HEK293 (cell line): ENCODE data around the gene FIBP.

Experiments
- CTCF ChIA-PET: fragments of 350-600 bp; formaldehyde crosslinking; extraction: SDS; loops from one replicate; lab custom pipeline; 2021; ENCODE audit warnings: antibody characterized with exemption; lab: Yijun Ruan, JAX
- POLR2A ChIA-PET: fragments of 300-600 bp; formaldehyde crosslinking; extraction: SDS; loops from one replicate; lab custom pipeline; 2020; ENCODE audit warnings: antibody characterized with exemption, inconsistent platforms; lab: Yijun Ruan, JAX
- H3K27ac ChIP-seq: fragments of 200-500 bp; sonication (Bioruptor generic); 2 replicates; pipeline ENCODE4 v1.5.1; 2014; ENCODE audit warnings: low read depth, low read length, control low read depth, inconsistent platforms; ENCODE audit errors: extremely low read depth
- H3K36me3 ChIP-seq, 2 experiments: fragments of 200-500 bp in 1 of 2; sonication (Bioruptor generic) in 1 of 2; 1 replicate in 1 of 2; 2 replicates in 1 of 2; pipeline ENCODE4 v1.5.1; 2014 to 2017; ENCODE audit warnings: inconsistent platforms in 2 of 2, low read length in 2 of 2; ENCODE audit not compliant: control insufficient read depth in 2 of 2, insufficient read depth in 1 of 2
- H3K4me1 ChIP-seq: fragments of 200-500 bp; sonication (Bioruptor generic); 2 replicates; pipeline ENCODE4 v1.5.1; 2014; ENCODE audit warnings: mild to moderate bottlenecking, low read length, inconsistent platforms; ENCODE audit not compliant: control insufficient read depth, insufficient read depth
- H3K4me3 ChIP-seq: 2 replicates; pipeline ENCODE4 v1.5.1; 2011; ENCODE audit warnings: low read depth, mild to moderate bottlenecking, control low read depth, low read length, moderate library complexity
- H3K9me3 ChIP-seq: fragments of 200-500 bp; sonication (Bioruptor generic); 2 replicates; pipeline ENCODE4 v1.5.1; 2014; ENCODE audit warnings: low read depth, low read length, inconsistent platforms; ENCODE audit not compliant: control insufficient read depth, insufficient read depth
- ZBTB20 ChIP-seq: fragments of 450-650 bp; formaldehyde crosslinking; IDR thresholded peaks from 2 replicates; pipeline ENCODE4 v1.5.1; 2016; ENCODE audit warnings: missing biosample characterization, missing genetic modification characterization
- ZNF274 ChIP-seq, 2 experiments: fragments of 200-500 bp in 1 of 2; fragments of 450-650 bp in 1 of 2; sonication (Bioruptor generic) in 1 of 2; formaldehyde crosslinking in 1 of 2; IDR thresholded peaks; 2 replicates each; pipeline versions ENCODE4 v1.5.1 to v1.6.1; 2014 to 2016; ENCODE audit warnings: borderline replicate concordance in 1 of 2, inconsistent platforms in 1 of 2, low read length in 1 of 2, missing biosample characterization in 1 of 2, missing genetic modification characterization in 1 of 2
- ZNF302 ChIP-seq: fragments of 450-650 bp; formaldehyde crosslinking; IDR thresholded peaks from 2 replicates; pipeline ENCODE4 v1.5.1; 2016; ENCODE audit warnings: missing biosample characterization, missing genetic modification characterization, low read depth
- ZNF416 ChIP-seq: fragments of 450-650 bp; formaldehyde crosslinking; IDR thresholded peaks from 2 replicates; pipeline ENCODE4 v1.5.1; 2016; ENCODE audit warnings: missing biosample characterization, missing genetic modification characterization
- ZNF623 ChIP-seq: fragments of 450-650 bp; formaldehyde crosslinking; IDR thresholded peaks from 2 replicates; pipeline ENCODE4 v1.5.1; 2016; ENCODE audit warnings: missing biosample characterization, missing genetic modification characterization
- ZNF660 ChIP-seq: fragments of 450-650 bp; IDR thresholded peaks from 2 replicates; pipeline ENCODE4 v1.5.1; 2018; ENCODE audit warnings: missing biosample characterization, mild to moderate bottlenecking, missing genetic modification characterization
- ZNF768 ChIP-seq: fragments of 450-650 bp; formaldehyde crosslinking; IDR thresholded peaks from 2 replicates; pipeline ENCODE4 v1.5.1; 2018; ENCODE audit warnings: missing biosample characterization, mild to moderate bottlenecking, missing genetic modification characterization
- TF ChIP-seq, protein P1 (sequence below): fragments of 450-650 bp; formaldehyde crosslinking; IDR thresholded peaks from 2 replicates; pipeline ENCODE4 v1.5.1; 2016; ENCODE audit warnings: missing biosample characterization, missing genetic modification characterization
- TF ChIP-seq, protein P2 (sequence below): fragments of 450-650 bp; formaldehyde crosslinking; IDR thresholded peaks from 2 replicates; pipeline ENCODE4 v1.5.0; 2017; ENCODE audit warnings: missing biosample characterization, missing genetic modification characterization, borderline replicate concordance
- TF ChIP-seq, protein P3 (sequence below): fragments of 450-650 bp; formaldehyde crosslinking; IDR thresholded peaks from 2 replicates; pipeline ENCODE4 v1.5.1; 2017; ENCODE audit warnings: missing biosample characterization, missing genetic modification characterization

The FIBP gene

DNA sequence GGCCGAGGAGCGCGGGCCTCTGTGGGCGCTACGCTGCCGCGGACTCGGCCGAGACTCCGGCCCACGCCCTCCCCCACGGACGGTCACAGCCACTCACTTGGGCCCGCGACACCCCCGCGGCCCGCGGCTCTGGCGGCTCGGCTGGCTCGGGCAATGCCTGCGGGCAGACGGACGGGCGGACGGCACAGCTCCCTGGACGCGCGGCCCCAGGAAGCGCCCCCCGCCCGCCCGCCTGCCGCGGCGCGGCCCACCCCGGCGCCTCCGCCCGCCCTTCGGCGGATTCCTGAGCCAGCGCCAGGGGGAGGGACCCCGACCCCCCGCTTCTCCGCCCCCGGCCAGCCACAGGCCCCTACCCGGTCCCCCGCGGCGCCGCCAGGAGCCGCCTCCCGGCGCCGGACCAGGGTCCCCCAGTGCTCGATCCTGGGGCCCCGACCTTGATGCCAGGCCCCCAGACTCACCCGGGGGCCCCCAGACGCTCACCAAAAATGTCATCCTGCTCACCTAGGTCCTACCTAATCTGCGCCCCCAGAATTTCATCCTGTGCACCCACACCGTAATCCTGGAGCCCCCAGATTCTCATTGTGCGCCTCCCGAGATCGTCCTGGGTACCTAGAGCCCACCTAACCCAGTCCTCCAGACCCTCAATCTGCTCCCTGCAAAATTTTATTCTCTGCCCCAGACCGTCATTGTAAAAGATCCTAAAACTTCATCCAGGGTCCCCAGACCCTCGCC lies 15.5 kb downstream of the FIBP start, which contains the start of gene EFEMP2:
Gene EFEMP2, minus strand, starts transcription at position 215 of the 732 bp plus-strand sequence. CDS start 446 bp downstream, outside the sequence.
- peak within 1 kb of the TSS; percentile 44 for H3K4me3 ChIP-seq
- CTCF ChIA-PET = interaction anchor here (0.6 to 4.2 kb wide), 7 partner anchors 12 to 272 kb away, joined by 3 to 37 read pairs (median 17); partner anchors contain the start of genes CCDC85B, FIBP and MUS81
- H3K9me3 ChIP-seq = no peaks in the 10 kb centered on the region
- no peaks in the 10 kb centered on the region for H3K4me1 ChIP-seq
- peaks cover 0 to 8% of the 10 kb centered on the region in 2 experiments; a peak in 1 of 3 replicates for H3K36me3 ChIP-seq
- no peak within 1 kb of the TSS for H3K27ac ChIP-seq
- POLR2A ChIA-PET = interaction anchor here (1.1 to 6.6 kb wide), 5 partner anchors 12 to 16 kb away, joined by 3 to 111 read pairs (median 9); partner anchors contain the start of genes CFL1, FIBP and MUS81
- TF ChIP-seq ZNF416 (tag by site-specific recombination) = no peak
- TF ChIP-seq ZBTB20 = 0 out of 2 replicates have a peak, but pooled peaks have one; percentile 20
- TF ChIP-seq ZNF274 (IDR thresholded peaks at IDR 0.05; ENCODE audit: low read length) = no peak
- no peak for TF ChIP-seq ZNF274 (tag by site-specific recombination; IDR thresholded peaks at IDR 0.05; ENCODE audit: borderline replicate concordance)
- no peak for TF ChIP-seq ZNF660 (tag by site-specific recombination)
- TF ChIP-seq, protein P1, sequence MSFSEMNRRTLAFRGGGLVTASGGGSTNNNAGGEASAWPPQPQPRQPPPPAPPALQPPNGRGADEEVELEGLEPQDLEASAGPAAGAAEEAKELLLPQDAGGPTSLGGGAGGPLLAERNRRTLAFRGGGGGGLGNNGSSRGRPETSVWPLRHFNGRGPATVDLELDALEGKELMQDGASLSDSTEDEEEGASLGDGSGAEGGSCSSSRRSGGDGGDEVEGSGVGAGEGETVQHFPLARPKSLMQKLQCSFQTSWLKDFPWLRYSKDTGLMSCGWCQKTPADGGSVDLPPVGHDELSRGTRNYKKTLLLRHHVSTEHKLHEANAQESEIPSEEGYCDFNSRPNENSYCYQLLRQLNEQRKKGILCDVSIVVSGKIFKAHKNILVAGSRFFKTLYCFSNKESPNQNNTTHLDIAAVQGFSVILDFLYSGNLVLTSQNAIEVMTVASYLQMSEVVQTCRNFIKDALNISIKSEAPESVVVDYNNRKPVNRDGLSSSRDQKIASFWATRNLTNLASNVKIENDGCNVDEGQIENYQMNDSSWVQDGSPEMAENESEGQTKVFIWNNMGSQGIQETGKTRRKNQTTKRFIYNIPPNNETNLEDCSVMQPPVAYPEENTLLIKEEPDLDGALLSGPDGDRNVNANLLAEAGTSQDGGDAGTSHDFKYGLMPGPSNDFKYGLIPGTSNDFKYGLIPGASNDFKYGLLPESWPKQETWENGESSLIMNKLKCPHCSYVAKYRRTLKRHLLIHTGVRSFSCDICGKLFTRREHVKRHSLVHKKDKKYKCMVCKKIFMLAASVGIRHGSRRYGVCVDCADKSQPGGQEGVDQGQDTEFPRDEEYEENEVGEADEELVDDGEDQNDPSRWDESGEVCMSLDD (tag by site-specific recombination) = no peak
- TF ChIP-seq ZNF302 (tag by site-specific recombination) = no peak
- TF ChIP-seq, all 188 proteins: peak for 1

DNA sequence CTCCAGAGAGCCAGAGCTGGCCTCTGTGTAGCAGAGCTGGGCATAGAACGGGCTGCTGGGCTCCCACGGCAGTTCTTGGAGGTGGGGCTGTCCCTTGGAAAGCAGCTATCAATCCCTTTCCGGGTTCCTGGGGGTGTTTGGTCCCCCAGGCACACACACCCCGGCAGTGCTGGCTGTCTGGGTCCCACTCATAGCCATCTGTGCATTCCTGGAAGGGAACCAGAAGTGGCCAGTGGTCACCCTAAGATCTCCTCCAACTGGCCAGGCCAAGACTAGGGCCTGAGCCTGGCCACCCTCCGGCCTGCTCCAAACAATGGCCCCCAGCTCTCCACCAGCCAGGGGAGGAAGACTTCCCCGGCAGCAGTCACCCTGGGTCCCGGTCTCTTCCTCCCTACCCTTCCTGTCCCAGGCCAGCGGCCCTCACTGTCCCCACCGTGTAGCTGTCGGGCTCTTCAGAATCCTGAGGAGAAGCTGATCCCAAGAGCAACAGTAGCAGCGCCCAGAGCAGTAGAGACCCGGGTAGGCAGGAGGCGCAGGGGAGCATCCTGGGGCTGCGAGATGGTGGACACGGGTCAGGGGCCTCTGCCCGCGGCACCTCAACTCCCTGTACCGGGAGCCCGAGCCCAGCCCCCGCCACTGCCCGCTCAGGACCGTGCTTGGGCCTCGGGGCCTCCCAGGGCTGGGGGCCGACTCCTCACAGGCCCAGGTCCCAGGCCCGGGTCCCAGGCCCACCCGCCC lies 16.3 kb downstream of the FIBP start:
- Histone ChIP-seq H3K27ac (no peak overlapping the region), H3K4me1 (no peaks in the 10 kb centered on the region), H3K36me3 (peaks cover 0 to 13% of the 10 kb centered on the region in 2 experiments; a peak in 1 of 3 replicates), H3K9me3 (no peaks in the 10 kb centered on the region), H3K4me3 (no peak overlapping the region)
- ChIA-PET CTCF (interaction anchor here (0.6 to 4.2 kb wide), 7 partner anchors 12 to 271 kb away, joined by 3 to 37 read pairs (median 4); partner anchors contain the start of genes FIBP and MUS81), POLR2A (interaction anchor here (0.6 to 6.6 kb wide), 7 partner anchors 9 to 122 kb away, joined by 3 to 111 read pairs (median 4); partner anchors contain the start of genes CCDC85B, CFL1, MUS81 and SNX32)
- no peak for TF ChIP-seq ZNF623 (tag by site-specific recombination)
- TF ChIP-seq, protein P2, sequence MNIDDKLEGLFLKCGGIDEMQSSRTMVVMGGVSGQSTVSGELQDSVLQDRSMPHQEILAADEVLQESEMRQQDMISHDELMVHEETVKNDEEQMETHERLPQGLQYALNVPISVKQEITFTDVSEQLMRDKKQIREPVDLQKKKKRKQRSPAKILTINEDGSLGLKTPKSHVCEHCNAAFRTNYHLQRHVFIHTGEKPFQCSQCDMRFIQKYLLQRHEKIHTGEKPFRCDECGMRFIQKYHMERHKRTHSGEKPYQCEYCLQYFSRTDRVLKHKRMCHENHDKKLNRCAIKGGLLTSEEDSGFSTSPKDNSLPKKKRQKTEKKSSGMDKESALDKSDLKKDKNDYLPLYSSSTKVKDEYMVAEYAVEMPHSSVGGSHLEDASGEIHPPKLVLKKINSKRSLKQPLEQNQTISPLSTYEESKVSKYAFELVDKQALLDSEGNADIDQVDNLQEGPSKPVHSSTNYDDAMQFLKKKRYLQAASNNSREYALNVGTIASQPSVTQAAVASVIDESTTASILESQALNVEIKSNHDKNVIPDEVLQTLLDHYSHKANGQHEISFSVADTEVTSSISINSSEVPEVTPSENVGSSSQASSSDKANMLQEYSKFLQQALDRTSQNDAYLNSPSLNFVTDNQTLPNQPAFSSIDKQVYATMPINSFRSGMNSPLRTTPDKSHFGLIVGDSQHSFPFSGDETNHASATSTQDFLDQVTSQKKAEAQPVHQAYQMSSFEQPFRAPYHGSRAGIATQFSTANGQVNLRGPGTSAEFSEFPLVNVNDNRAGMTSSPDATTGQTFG (tag by site-specific recombination) = no peak
- TF ChIP-seq ZNF768 (tag by site-specific recombination) = no peak
- TF ChIP-seq, protein P3, sequence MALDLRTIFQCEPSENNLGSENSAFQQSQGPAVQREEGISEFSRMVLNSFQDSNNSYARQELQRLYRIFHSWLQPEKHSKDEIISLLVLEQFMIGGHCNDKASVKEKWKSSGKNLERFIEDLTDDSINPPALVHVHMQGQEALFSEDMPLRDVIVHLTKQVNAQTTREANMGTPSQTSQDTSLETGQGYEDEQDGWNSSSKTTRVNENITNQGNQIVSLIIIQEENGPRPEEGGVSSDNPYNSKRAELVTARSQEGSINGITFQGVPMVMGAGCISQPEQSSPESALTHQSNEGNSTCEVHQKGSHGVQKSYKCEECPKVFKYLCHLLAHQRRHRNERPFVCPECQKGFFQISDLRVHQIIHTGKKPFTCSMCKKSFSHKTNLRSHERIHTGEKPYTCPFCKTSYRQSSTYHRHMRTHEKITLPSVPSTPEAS = no peak
